Caco-2 (cell line): ENCODE measurements around the gene ACOXL. TPM values are rescaled to one million over a fixed set of nuclear protein-coding genes. Genes with fewer than 3 reads are reported as not detected.
A peak's percentile ranks its signal among the peaks of the same experiment; 100 is the strongest.

ENCODE experiments used
- BruUV-seq: library from RNA; stranded (reverse); fragments of 400-500 nt; replicated peaks from 2 replicates; lab custom pipeline; 2021; lab: Mats Ljungman, UMichigan
- CTCF ChIA-PET: fragments of 300-600 bp; sonication (Branson Sonifier 250); formaldehyde crosslinking; loops from one replicate; lab custom pipeline; 2022; ENCODE audit warnings: antibody characterized with exemption; lab: Charles Lee
- POLR2A ChIA-PET: fragments of 300-600 bp; sonication (Branson Sonifier 250); formaldehyde crosslinking; loops from one replicate; lab custom pipeline; 2022; ENCODE audit warnings: antibody characterized with exemption; lab: Charles Lee
- DNase-seq, 2 experiments: peaks; one replicate each; pipeline versions ENCODE4 v3.0.0 to v3.0.0-alpha.2; 2020 to 2022
- H3K27me3 ChIP-seq: replicated peaks from 2 replicates; pipeline ENCODE4 v1.6.0; 2011; ENCODE audit warnings: low read length; ENCODE audit not compliant: control insufficient read depth, insufficient read depth
- H3K36me3 ChIP-seq: 2 replicates; pipeline ENCODE4 v1.5.1; 2011; ENCODE audit warnings: low read length; ENCODE audit not compliant: control insufficient read depth, insufficient read depth
- H3K4me1 ChIP-seq: fragments of 250-450 bp; sonication (Bioruptor Pico); 2 replicates; pipeline ENCODE4 v1.5.1; 2020; ENCODE audit warnings: mild to moderate bottlenecking
- H3K4me3 ChIP-seq: 2 replicates; pipeline ENCODE4 v1.5.1; 2011; ENCODE audit warnings: low read depth, mild to moderate bottlenecking, control low read depth, low read length
- H3K9me3 ChIP-seq: fragments of 250-450 bp; sonication (Bioruptor Pico); 2 replicates; pipeline ENCODE4 v1.5.1; 2020; ENCODE audit warnings: mild to moderate bottlenecking, moderate library complexity
- H3K27ac Mint-ChIP-seq: one replicate; pipeline ENCODE4 v1.8.0; 2022; ENCODE audit warnings: mixed read lengths; ENCODE audit not compliant: unreplicated experiment
- H3K27me3 Mint-ChIP-seq: one replicate; pipeline ENCODE4 v1.8.0; 2022; ENCODE audit warnings: mixed read lengths; ENCODE audit not compliant: insufficient read depth, unreplicated experiment
- H3K36me3 Mint-ChIP-seq: one replicate; pipeline ENCODE4 v1.8.0; 2022; ENCODE audit warnings: mild to moderate bottlenecking, mixed read lengths; ENCODE audit not compliant: insufficient read depth, unreplicated experiment
- H3K4me1 Mint-ChIP-seq: one replicate; pipeline ENCODE4 v1.8.0; 2022; ENCODE audit warnings: low read depth, mixed read lengths; ENCODE audit not compliant: unreplicated experiment
- H3K4me3 Mint-ChIP-seq: one replicate; pipeline ENCODE4 v1.8.0; 2022; ENCODE audit warnings: mild to moderate bottlenecking, moderate library complexity, mixed read lengths; ENCODE audit not compliant: unreplicated experiment
- H3K9me3 Mint-ChIP-seq: one replicate; pipeline ENCODE4 v1.8.0; 2022; ENCODE audit warnings: mixed read lengths; ENCODE audit not compliant: unreplicated experiment
- CTCF ChIP-seq, 2 experiments: fragments of 200-600 bp in 1 of 2; IDR thresholded peaks; 1 replicate in 1 of 2; 2 replicates in 1 of 2; pipeline versions ENCODE4 v1.5.1 to v1.8.0; 2011 to 2022; ENCODE audit warnings: antibody characterized with exemption in 1 of 2, control low read depth in 1 of 2, inconsistent platforms in 1 of 2, low read depth in 1 of 2, low read length in 1 of 2, mild to moderate bottlenecking in 1 of 2, moderate library complexity in 1 of 2; ENCODE audit not compliant: insufficient read depth in 1 of 2, severe bottlenecking in 1 of 2, unreplicated experiment in 1 of 2
- intact Hi-C: fragments of 100-400 bp; cut with micrococcal nuclease; formaldehyde crosslinking; loops from one replicate; pipeline ENCODE4 v1.10.0; 2022; ENCODE audit not compliant: unreplicated experiment
- total RNA-seq: library from RNA; stranded (reverse); gene quantifications from 2 replicates; pipeline ENCODE4 v1.2.3, GENCODE V29; 2022

The ACOXL gene
- total RNA-seq, 1 experiment from 2014 or later = 2.6 TPM

GRCh38 chr2:110815938-110816337 is 83.6 kb downstream of the ACOXL start:
- Histone ChIP-seq H3K36me3 (no peaks in the 10 kb centered on the region), H3K4me1 (no peaks in the 10 kb centered on the region; the same call in 1 of the 2 replicates), H3K27me3 (no peaks in the 10 kb centered on the region; the same call in 1 of the 2 replicates), H3K4me3 (no peak overlapping the region), H3K9me3 (no peaks in the 10 kb centered on the region)
- no peak for TF ChIP-seq CTCF (IDR thresholded peaks at IDR 0.05; ENCODE audit: insufficient read depth in 1 of 2, low read depth in 1 of 2, low read length in 1 of 2, severe bottlenecking in 1 of 2, unreplicated experiment in 1 of 2)
- ChIA-PET CTCF (no interaction called here), POLR2A (no interaction called here)
- H3K27ac Mint-ChIP-seq = no peak overlapping the region
- H3K36me3 Mint-ChIP-seq = no peaks in the 10 kb centered on the region
- no peak overlapping the region for H3K4me3 Mint-ChIP-seq
- BruUV-seq = no TSS peak
- DNase-seq = no peak
- intact Hi-C loops = no loop called here
- peaks cover 7% of the 10 kb centered on the region for H3K27me3 Mint-ChIP-seq
- peaks cover 17% of the 10 kb centered on the region for H3K4me1 Mint-ChIP-seq
- no peaks in the 10 kb centered on the region for H3K9me3 Mint-ChIP-seq

- ChIA-PET CTCF (no interaction called here), POLR2A (no interaction called here)
- Histone ChIP-seq H3K4me1 (no peaks in the 10 kb centered on the region; the same call in 1 of the 2 replicates), H3K4me3 (no peak overlapping the region), H3K9me3 (no peaks in the 10 kb centered on the region), H3K27me3 (no peaks in the 10 kb centered on the region; the same call in 1 of the 2 replicates), H3K36me3 (no peaks in the 10 kb centered on the region)
- no peak overlapping the region for H3K27ac Mint-ChIP-seq
- DNase-seq = no peak
- H3K4me1 Mint-ChIP-seq = peaks cover 17% of the 10 kb centered on the region
- TF ChIP-seq CTCF (IDR thresholded peaks at IDR 0.05; ENCODE audit: insufficient read depth in 1 of 2, low read depth in 1 of 2, low read length in 1 of 2, severe bottlenecking in 1 of 2, unreplicated experiment in 1 of 2) = no peak
- H3K36me3 Mint-ChIP-seq = no peaks in the 10 kb centered on the region
- no peak overlapping the region for H3K4me3 Mint-ChIP-seq
- H3K27me3 Mint-ChIP-seq = peaks cover 7% of the 10 kb centered on the region
- H3K9me3 Mint-ChIP-seq = no peaks in the 10 kb centered on the region
- intact Hi-C loops = no loop called here
- BruUV-seq = no TSS peak
These were observed 84.3 kb downstream of the ACOXL start for GRCh38 chr2:110816404-110817365.

- intact Hi-C loops = no loop called here
- ChIA-PET CTCF (interaction anchor here (1.0 kb wide), 1 partner anchor 33 kb away, joined by 3 read pairs; no protein-coding TSS in a partner anchor), POLR2A (no interaction called here)
- Histone ChIP-seq H3K9me3 (peaks cover 4% of the 10 kb centered on the region), H3K36me3 (no peaks in the 10 kb centered on the region), H3K4me3 (no peak overlapping the region), H3K27me3 (no peaks in the 10 kb centered on the region; the same call in 1 of the 2 replicates), H3K4me1 (no peaks in the 10 kb centered on the region)
- H3K4me1 Mint-ChIP-seq = peaks cover 17% of the 10 kb centered on the region
- peaks cover 7% of the 10 kb centered on the region for H3K27me3 Mint-ChIP-seq
- no TSS peak for BruUV-seq
- H3K36me3 Mint-ChIP-seq = no peaks in the 10 kb centered on the region
- H3K9me3 Mint-ChIP-seq = peaks cover under 1% of the 10 kb centered on the region
- no peak overlapping the region for H3K4me3 Mint-ChIP-seq
- peak in 1 of 2 experiments; percentile 18 for TF ChIP-seq CTCF (IDR thresholded peaks at IDR 0.05; ENCODE audit: insufficient read depth in 1 of 2, low read depth in 1 of 2, low read length in 1 of 2, severe bottlenecking in 1 of 2, unreplicated experiment in 1 of 2)
- H3K27ac Mint-ChIP-seq = no peak overlapping the region
- DNase-seq = no peak
These were observed 86.6 kb downstream of the ACOXL start for GRCh38 chr2:110818767-110819481.
